ENCODE data around the gene SMAD3.
"Not testable (repeated sequence)": the region's sequence is repeated elsewhere in the genome, so short reads cannot be mapped to it uniquely, and the experiment has no call there.

Gene SMAD3

GRCh38 chr15:67120839-67121643 lies 55.6 kb downstream of the SMAD3 start:
- no peak for TF ChIP-seq CTCF (conservative IDR thresholded peaks at IDR 0.05; ENCODE audit: low read length)
- H3K4me3 ChIP-seq (ENCODE audit: low read length): no peak overlapping the region
- DNase-seq (ENCODE audit: low read depth): peak; percentile 85

GRCh38 chr15:67121644-67122605 lies 56.5 kb downstream of the SMAD3 start:
- TF ChIP-seq CTCF (conservative IDR thresholded peaks at IDR 0.05; ENCODE audit: low read length): no peak
- DNase-seq (ENCODE audit: low read depth): no peak
- H3K4me3 ChIP-seq (ENCODE audit: low read length): no peak overlapping the region

- not testable (repeated sequence) for H3K4me3 ChIP-seq (ENCODE audit: low read length); DNase-seq (ENCODE audit: low read depth)
Measured at GRCh38 chr15:67122816-67123215, 57.4 kb downstream of the SMAD3 start.

GRCh38 chr15:67123291-67123690 lies 57.9 kb downstream of the SMAD3 start:
- not testable (repeated sequence) for H3K4me3 ChIP-seq (ENCODE audit: low read length); DNase-seq (ENCODE audit: low read depth)

GRCh38 chr15:67124111-67124510 lies 58.7 kb downstream of the SMAD3 start:
- no peak overlapping the region for H3K4me3 ChIP-seq (ENCODE audit: low read length)
- no peak for DNase-seq (ENCODE audit: low read depth)
- no peak for TF ChIP-seq CTCF (conservative IDR thresholded peaks at IDR 0.05; ENCODE audit: low read length)

- H3K4me3 ChIP-seq (ENCODE audit: low read length): no peak overlapping the region
- no peak for TF ChIP-seq CTCF (conservative IDR thresholded peaks at IDR 0.05; ENCODE audit: low read length)
- DNase-seq (ENCODE audit: low read depth): no peak
Measured at GRCh38 chr15:67124911-67125588, 59.6 kb downstream of the SMAD3 start.

GRCh38 chr15:67125589-67126502 lies 60.4 kb downstream of the SMAD3 start:
- TF ChIP-seq CTCF (conservative IDR thresholded peaks at IDR 0.05; ENCODE audit: low read length): no peak
- H3K4me3 ChIP-seq (ENCODE audit: low read length): no peak overlapping the region; the same call in 1 of the 2 replicates
- peak; percentile 100 for DNase-seq (ENCODE audit: low read depth)
